ENCODE results near the gene TRMT2A. TPM values are rescaled to one million over a fixed set of nuclear protein-coding genes. Genes with fewer than 3 reads are reported as not detected.

The TRMT2A gene
- total and polyA plus RNA-seq, 8 donors, result 39.3 to 60.4 (median 46.6) TPM

DNA sequence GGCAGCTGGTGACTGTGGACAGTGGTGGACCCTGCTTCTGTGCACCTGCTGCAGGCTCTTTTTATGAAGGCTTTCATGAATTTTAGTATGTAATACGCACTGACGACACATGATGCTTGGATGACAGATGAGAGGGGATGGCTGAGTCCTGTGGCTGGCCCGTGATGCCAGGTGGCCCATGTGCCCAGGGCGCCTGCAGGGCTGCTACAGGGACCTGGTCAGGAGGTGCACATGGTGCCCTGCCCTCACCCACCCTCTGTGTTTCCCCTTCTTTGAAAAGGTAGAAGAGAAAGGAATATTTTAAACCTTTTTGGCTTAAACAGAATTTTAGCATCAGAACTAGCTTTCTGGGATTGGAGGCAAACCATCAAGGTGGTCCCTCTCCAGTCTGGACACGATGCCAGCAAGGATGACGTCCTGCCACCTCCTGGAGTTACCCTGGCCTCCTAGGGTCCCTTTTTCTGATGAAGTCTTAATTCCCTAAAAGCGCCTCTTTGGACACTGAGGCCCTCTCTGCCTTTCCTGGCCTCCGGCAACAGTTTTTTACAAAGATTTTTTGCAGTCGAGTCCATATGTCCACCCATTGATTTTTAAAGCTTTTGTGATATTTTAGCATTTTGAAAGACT, 6.6 kb downstream of the TRMT2A start:
- intact Hi-C loops (cut with DNase I), result no loop called here

DNA sequence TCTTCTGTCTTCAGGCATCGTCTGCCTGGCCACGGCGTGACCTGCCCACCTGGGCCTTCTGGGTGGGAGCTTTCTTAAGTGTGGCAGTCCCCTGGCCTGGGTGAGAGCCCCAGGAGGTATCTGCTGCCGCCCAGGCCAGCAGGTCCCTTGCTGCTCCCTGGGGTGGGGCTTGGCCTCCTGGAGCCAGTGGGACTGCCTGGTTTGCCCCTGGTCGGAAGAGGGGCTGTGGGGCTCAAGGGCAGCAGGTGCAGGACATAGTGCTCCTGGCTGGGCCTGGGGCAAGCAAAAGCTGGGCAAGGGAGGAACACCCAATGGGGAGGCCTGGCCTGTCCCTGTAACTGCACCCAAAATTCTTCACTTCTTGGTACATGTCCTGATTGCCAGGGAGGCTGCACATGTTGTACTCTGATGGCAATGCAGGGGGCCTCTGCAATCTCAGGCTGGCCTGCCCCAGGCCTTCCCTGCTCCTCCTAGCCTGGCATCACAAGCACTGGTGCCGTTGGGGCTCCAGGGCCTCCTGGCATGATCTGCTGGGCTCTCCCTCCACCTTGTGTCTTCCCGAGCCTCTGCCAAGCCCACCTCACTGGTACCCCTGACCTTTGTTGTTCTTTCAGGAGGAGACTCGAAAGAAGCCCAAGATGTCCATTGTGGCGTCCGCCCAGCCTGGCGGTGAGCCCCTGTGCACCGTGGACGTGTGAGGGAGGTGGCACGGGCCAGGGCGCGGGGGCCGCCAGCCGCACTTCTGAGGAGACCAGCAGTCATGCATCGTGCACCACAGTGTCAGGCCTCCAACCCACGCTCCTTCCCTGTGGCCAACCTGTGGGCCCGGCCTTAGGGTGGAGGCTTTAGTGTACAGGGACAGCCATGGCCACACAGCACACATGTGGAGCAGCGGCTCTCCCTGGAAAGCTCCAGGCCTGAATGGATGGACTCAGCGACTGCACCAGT, 7.3 kb downstream of the TRMT2A start:
- no peaks in the 10 kb centered on the region for H3K9me3 ChIP-seq
- peak in 1 of 4 donors; percentile 70 for DNase-seq
- no peaks in the 10 kb centered on the region for H3K4me1 ChIP-seq
- intact Hi-C loops (cut with DNase I), result no loop called here
- no peak overlapping the region for H3K27ac ChIP-seq
- H3K27me3 ChIP-seq, result no peaks in the 10 kb centered on the region
- TF ChIP-seq, protein P1, sequence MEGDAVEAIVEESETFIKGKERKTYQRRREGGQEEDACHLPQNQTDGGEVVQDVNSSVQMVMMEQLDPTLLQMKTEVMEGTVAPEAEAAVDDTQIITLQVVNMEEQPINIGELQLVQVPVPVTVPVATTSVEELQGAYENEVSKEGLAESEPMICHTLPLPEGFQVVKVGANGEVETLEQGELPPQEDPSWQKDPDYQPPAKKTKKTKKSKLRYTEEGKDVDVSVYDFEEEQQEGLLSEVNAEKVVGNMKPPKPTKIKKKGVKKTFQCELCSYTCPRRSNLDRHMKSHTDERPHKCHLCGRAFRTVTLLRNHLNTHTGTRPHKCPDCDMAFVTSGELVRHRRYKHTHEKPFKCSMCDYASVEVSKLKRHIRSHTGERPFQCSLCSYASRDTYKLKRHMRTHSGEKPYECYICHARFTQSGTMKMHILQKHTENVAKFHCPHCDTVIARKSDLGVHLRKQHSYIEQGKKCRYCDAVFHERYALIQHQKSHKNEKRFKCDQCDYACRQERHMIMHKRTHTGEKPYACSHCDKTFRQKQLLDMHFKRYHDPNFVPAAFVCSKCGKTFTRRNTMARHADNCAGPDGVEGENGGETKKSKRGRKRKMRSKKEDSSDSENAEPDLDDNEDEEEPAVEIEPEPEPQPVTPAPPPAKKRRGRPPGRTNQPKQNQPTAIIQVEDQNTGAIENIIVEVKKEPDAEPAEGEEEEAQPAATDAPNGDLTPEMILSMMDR (IDR thresholded peaks at IDR 0.05), result no peak
- H3K4me3 ChIP-seq, result no peak overlapping the region
- ATAC-seq, result no peak
- peaks cover 0 to 100% of the 10 kb centered on the region in 2 donors for H3K36me3 ChIP-seq

More for the DNA sequence above, 6.6 kb downstream of the TRMT2A start:
- Histone ChIP-seq H3K27me3 (no peaks in the 10 kb centered on the region), H3K4me3 (no peak overlapping the region), H3K36me3 (peaks cover 0 to 100% of the 10 kb centered on the region in 2 donors), H3K4me1 (peaks cover 0 to 6% of the 10 kb centered on the region in 2 donors), H3K27ac (no peak overlapping the region), H3K9me3 (no peaks in the 10 kb centered on the region)
- ATAC-seq (no peak), DNase-seq (peak in 1 of 4 donors; percentile 37)
- TF ChIP-seq, protein P1 (IDR thresholded peaks at IDR 0.05), result no peak

DNA sequence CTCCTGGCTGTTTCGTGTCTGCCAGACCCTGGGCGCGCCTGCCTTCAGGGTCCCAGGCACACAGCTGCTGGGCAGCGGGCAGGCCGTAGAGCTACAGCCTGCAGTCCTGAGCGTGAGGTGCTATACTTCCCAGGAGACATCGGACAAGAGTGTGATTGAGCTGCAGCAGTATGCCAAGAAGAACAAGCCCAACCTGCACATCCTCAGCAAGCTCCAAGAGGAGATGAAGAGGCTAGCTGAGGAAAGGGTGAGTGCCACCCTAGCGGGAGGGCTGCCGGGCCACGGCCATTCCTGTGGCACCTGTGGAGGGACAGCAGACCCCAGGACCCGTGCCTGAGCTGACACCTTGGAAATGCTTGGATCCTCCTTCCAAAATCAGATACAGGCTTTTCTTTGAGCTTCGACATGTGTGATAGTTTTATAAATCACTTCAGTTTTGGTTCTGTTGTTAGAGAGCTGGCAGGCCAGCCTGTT, 8.2 kb downstream of the TRMT2A start:
- ATAC-seq (no peak), DNase-seq (peak in 1 of 4 donors; percentile 51)
- Histone ChIP-seq H3K4me3 (no peak overlapping the region), H3K9me3 (no peaks in the 10 kb centered on the region), H3K4me1 (no peaks in the 10 kb centered on the region), H3K27me3 (no peaks in the 10 kb centered on the region), H3K36me3 (peaks cover 0 to 100% of the 10 kb centered on the region in 2 donors), H3K27ac (no peak overlapping the region)
- TF ChIP-seq, protein P1 (IDR thresholded peaks at IDR 0.05), result no peak
- intact Hi-C loops (cut with DNase I), result no loop called here

DNA sequence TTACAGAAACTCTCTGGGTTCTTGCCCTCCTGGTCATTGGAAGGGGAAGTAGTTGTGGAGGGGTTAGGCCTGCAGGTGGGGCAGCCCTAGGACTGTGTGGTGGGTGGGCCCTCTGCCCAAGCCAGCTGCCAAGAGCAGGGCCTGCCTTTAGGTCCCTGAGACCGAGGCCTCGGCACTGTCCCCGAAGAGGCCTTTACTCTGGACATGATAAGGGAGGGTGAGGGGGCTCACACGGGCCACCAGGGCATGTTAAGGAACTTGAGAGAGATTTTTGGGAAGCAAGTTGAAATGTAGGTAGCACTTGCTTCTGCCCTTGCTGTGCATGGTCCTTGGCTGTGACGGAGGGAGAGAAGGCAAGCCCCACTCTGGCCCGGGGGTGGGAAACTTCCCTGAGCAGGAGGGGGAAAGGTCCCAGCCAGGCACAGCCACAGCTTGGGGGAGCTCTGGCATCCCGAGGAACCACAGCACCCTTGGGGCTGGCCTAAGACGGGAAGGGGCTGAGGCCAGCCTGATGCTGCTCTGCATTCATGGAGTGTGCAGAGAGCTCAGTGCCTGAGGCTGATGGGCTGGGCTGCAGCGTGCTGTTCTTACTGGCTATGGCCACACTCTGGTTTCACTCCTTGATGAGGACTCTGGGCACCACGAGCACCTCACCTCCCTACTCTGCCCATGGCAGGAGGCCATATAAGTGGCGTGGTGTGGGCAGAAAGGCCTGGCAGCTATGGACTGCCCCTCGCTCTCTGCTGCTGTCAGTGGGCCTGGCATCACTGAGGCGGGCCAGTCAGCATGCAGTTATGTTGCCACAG, 8.9 kb downstream of the TRMT2A start:
- DNase-seq (peak in 1 of 4 donors; percentile 50), ATAC-seq (no peak)
- H3K9me3 ChIP-seq, result no peaks in the 10 kb centered on the region
- no peaks in the 10 kb centered on the region for H3K27me3 ChIP-seq
- intact Hi-C loops (cut with DNase I), result no loop called here
- H3K4me1 ChIP-seq, result no peaks in the 10 kb centered on the region
- peaks cover 0 to 99% of the 10 kb centered on the region in 2 donors for H3K36me3 ChIP-seq
- no peak overlapping the region for H3K4me3 ChIP-seq
- TF ChIP-seq, protein P1 (IDR thresholded peaks at IDR 0.05), result no peak
- H3K27ac ChIP-seq, result no peak overlapping the region

Measured in left lung (tissue), 10 donors.